ENCODE data around the gene SPCS3.
"Not testable (repeated sequence)": the region's sequence is repeated elsewhere in the genome, so short reads cannot be mapped to it uniquely, and the experiment has no call there.

Gene SPCS3

GRCh38 chr4:176346836-176347235, 27.1 kb downstream of the SPCS3 start:
- not testable (repeated sequence) for H3K36me3 ChIP-seq (ENCODE audit: insufficient read depth, low read length); H3K4me1 ChIP-seq (ENCODE audit: insufficient read depth, low read length); H3K9ac ChIP-seq (ENCODE audit: low read depth, low read length)
- H3K9me3 ChIP-seq (ENCODE audit: control insufficient read depth, insufficient read depth, low read length), result peaks cover 14% of the 10 kb centered on the region

DNA sequence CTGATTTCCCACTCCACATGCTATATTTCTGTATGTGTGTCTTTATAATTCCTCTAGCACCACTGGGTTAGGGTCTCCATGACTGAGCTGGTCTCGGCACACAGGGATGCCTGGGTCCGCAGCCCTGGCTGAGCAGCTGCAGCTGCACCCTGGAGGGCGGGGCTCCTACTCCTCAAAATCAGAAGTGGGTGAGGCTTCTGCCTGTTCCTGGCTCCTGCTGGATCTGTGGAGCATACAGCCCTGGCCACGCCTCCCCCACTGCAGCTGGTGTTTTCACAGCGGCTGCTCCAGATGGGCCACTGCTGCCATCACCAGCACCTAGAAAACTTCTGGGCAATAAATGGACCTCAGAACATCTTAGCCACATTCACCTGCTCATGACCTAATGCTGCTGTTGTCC, 30.9 kb downstream of the SPCS3 start:
- H3K9ac ChIP-seq (ENCODE audit: low read depth, low read length), result no peak overlapping the region
- no peaks in the 10 kb centered on the region for H3K4me1 ChIP-seq (ENCODE audit: insufficient read depth, low read length)
- H3K9me3 ChIP-seq (ENCODE audit: control insufficient read depth, insufficient read depth, low read length), result peaks cover 5% of the 10 kb centered on the region; the same call in 1 of the 2 replicates
- no peaks in the 10 kb centered on the region for H3K36me3 ChIP-seq (ENCODE audit: insufficient read depth, low read length)

- 0 out of 2 replicates have a peak, but pooled peaks cover 3% of the 10 kb centered on the region for H3K4me1 ChIP-seq (ENCODE audit: insufficient read depth, low read length)
- no peaks in the 10 kb centered on the region for H3K36me3 ChIP-seq (ENCODE audit: insufficient read depth, low read length)
- H3K9ac ChIP-seq (ENCODE audit: low read depth, low read length), result no peak overlapping the region
- peaks cover 9% of the 10 kb centered on the region; the same call in 1 of the 2 replicates for H3K9me3 ChIP-seq (ENCODE audit: control insufficient read depth, insufficient read depth, low read length)
These were observed 35.1 kb downstream of the SPCS3 start for GRCh38 chr4:176354884-176355283.

DNA sequence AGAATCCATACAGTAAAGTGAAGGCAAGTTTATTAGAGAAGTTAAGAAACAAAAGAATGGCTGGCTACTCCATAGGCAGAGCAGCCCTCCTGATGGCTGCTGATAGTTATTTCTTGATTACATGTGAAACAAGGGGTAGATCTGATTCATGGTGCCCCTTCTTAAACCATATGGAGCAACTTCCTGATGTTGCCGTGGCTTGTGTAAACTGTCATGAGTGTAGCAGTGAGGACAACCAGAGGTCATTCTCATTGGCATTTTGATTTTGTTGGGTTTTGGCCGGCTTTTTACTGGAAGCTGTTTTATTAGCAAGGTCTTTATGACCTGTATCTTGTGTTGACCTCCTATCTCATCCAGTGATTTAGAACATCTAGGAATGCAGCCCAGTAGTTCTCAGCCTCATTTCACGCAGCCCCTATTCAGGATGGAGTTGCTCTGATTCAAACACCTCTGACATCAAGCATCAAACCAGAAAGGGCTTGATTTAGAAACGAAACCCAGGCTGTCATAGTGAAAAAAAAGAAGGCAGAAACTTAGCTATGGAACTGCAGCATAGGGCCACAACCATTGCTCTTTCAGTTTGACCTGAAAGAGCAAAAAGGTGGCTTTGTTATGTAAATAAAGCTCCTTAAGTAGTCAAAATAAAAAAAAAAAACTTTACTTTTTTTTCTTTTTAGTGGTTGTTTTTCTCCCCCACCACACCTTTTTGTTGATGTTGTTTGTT, 37.8 kb downstream of the SPCS3 start:
- Histone ChIP-seq H3K9ac (ENCODE audit: low read depth, low read length) (no peak overlapping the region), H3K36me3 (ENCODE audit: insufficient read depth, low read length) (no peaks in the 10 kb centered on the region)

GRCh38 chr4:176358083-176358469, 38.3 kb downstream of the SPCS3 start:
- Histone ChIP-seq H3K9me3 (ENCODE audit: control insufficient read depth, insufficient read depth, low read length) (peaks cover 9% of the 10 kb centered on the region; the same call in 1 of the 2 replicates), H3K4me1 (ENCODE audit: insufficient read depth, low read length) (0 out of 2 replicates have a peak, but pooled peaks cover 3% of the 10 kb centered on the region), H3K36me3 (ENCODE audit: insufficient read depth, low read length) (no peaks in the 10 kb centered on the region), H3K9ac (ENCODE audit: low read depth, low read length) (no peak overlapping the region)

More for the DNA sequence above, 37.8 kb downstream of the SPCS3 start:
- Histone ChIP-seq H3K4me1 (ENCODE audit: insufficient read depth, low read length) (0 out of 2 replicates have a peak, but pooled peaks cover 3% of the 10 kb centered on the region), H3K9me3 (ENCODE audit: control insufficient read depth, insufficient read depth, low read length) (peaks cover 9% of the 10 kb centered on the region; the same call in 1 of the 2 replicates)

GRCh38 chr4:176359590-176359989, 39.8 kb downstream of the SPCS3 start:
- 0 out of 2 replicates have a peak, but pooled peaks cover 3% of the 10 kb centered on the region for H3K4me1 ChIP-seq (ENCODE audit: insufficient read depth, low read length)
- H3K36me3 ChIP-seq (ENCODE audit: insufficient read depth, low read length), result no peaks in the 10 kb centered on the region
- H3K9me3 ChIP-seq (ENCODE audit: control insufficient read depth, insufficient read depth, low read length), result peaks cover 4% of the 10 kb centered on the region; the same call in 1 of the 2 replicates
- no peak overlapping the region for H3K9ac ChIP-seq (ENCODE audit: low read depth, low read length)

GRCh38 chr4:176360446-176360845, 40.7 kb downstream of the SPCS3 start:
- H3K9me3 ChIP-seq (ENCODE audit: control insufficient read depth, insufficient read depth, low read length), result peaks cover 4% of the 10 kb centered on the region; the same call in 1 of the 2 replicates
- H3K4me1 ChIP-seq (ENCODE audit: insufficient read depth, low read length), result 0 out of 2 replicates have a peak, but pooled peaks cover 3% of the 10 kb centered on the region
- H3K9ac ChIP-seq (ENCODE audit: low read depth, low read length), result no peak overlapping the region
- H3K36me3 ChIP-seq (ENCODE audit: insufficient read depth, low read length), result no peaks in the 10 kb centered on the region

GRCh38 chr4:176363072-176363471, 43.3 kb downstream of the SPCS3 start:
- H3K9me3 ChIP-seq (ENCODE audit: control insufficient read depth, insufficient read depth, low read length), result no peaks in the 10 kb centered on the region
- H3K4me1 ChIP-seq (ENCODE audit: insufficient read depth, low read length), result no peaks in the 10 kb centered on the region
- no peaks in the 10 kb centered on the region for H3K36me3 ChIP-seq (ENCODE audit: insufficient read depth, low read length)
- H3K9ac ChIP-seq (ENCODE audit: low read depth, low read length), result no peak overlapping the region

GRCh38 chr4:176367771-176368465, 48.2 kb downstream of the SPCS3 start:
- H3K4me1 ChIP-seq (ENCODE audit: insufficient read depth, low read length), result no peaks in the 10 kb centered on the region
- no peak overlapping the region for H3K9ac ChIP-seq (ENCODE audit: low read depth, low read length)
- H3K9me3 ChIP-seq (ENCODE audit: control insufficient read depth, insufficient read depth, low read length), result no peaks in the 10 kb centered on the region
- no peaks in the 10 kb centered on the region for H3K36me3 ChIP-seq (ENCODE audit: insufficient read depth, low read length)

DNA sequence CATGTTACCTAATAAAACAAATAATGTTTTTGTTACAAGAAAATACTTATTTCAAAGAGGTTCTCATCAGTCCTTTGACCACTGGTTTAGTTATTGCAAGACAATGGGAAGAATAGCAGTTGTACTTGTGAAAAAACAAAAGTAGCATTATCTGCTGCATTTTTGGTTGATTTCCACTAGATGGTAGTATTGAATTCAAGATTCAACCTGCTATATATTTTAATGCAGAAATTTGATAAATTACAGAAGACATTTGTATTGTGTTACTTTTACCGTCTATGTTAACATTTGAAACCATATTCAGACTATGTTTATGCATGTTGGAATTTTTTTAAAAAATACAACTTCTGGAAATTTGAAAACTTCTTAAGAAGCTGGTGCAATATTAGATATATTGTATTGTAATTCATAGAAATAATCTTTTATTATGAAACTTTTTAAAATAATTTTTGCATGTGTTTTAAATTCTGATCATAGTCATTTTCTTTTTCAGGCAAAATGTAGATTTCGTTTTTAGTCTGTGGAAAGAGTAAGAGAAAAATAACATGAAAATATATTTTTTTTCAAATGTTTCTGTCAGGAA, 56.4 kb downstream of the SPCS3 start:
- H3K36me3 ChIP-seq (ENCODE audit: insufficient read depth, low read length), result no peaks in the 10 kb centered on the region
- H3K9ac ChIP-seq (ENCODE audit: low read depth, low read length), result no peak overlapping the region
- no peaks in the 10 kb centered on the region for H3K4me1 ChIP-seq (ENCODE audit: insufficient read depth, low read length)
- H3K9me3 ChIP-seq (ENCODE audit: control insufficient read depth, insufficient read depth, low read length), result no peaks in the 10 kb centered on the region

DNA sequence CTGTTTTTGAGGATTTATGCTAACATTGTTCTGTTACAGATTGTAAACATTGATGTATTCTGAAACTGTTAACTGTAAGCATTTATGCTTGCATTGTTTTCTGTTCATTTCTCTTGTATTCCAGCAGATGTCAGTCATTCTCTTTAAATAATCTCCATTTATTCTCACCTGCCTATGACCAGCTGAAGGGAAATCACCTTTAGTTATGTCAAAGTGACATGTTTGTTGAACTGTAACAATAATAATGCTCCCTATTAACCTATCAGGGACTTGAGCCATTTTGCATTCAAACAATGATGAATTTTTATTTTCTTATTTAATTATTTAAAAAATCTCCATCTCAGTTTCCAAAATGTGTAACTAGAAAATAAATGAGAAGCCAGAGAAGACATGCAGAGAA, 58.0 kb downstream of the SPCS3 start:
- H3K9me3 ChIP-seq (ENCODE audit: control insufficient read depth, insufficient read depth, low read length), result no peaks in the 10 kb centered on the region

GRCh38 chr4:176380352-176381157, 60.8 kb downstream of the SPCS3 start:
- Histone ChIP-seq H3K9me3 (ENCODE audit: control insufficient read depth, insufficient read depth, low read length) (no peaks in the 10 kb centered on the region), H3K9ac (ENCODE audit: low read depth, low read length) (no peak overlapping the region), H3K4me1 (ENCODE audit: insufficient read depth, low read length) (no peaks in the 10 kb centered on the region), H3K36me3 (ENCODE audit: insufficient read depth, low read length) (no peaks in the 10 kb centered on the region)

More for the DNA sequence above, 58.0 kb downstream of the SPCS3 start:
- Histone ChIP-seq H3K36me3 (ENCODE audit: insufficient read depth, low read length) (no peaks in the 10 kb centered on the region), H3K9ac (ENCODE audit: low read depth, low read length) (no peak overlapping the region), H3K4me1 (ENCODE audit: insufficient read depth, low read length) (no peaks in the 10 kb centered on the region)
